GM23338 (cell line): ENCODE measurements around the gene COLEC12. TPM values are rescaled to one million over a fixed set of nuclear protein-coding genes. Genes with fewer than 3 reads are reported as not detected.

Experiments used
- ATAC-seq: fragments of 200-7000 bp; cut with Tn5 transposase; 3 replicates; pipeline ENCODE4 v1.9.1; 2020
- DNase-seq: peaks from one replicate; pipeline ENCODE4 v3.0.0-alpha.2; 2015; ENCODE audit warnings: low spot score
- H2AFZ ChIP-seq: fragments of 200-600 bp; sonication (generic); 2 replicates; pipeline ENCODE4 v1.8.0; 2016; ENCODE audit warnings: antibody characterized with exemption, mild to moderate bottlenecking, moderate library complexity
- H3F3A ChIP-seq: fragments of 200-600 bp; sonication (generic); replicated peaks from 2 replicates; pipeline ENCODE4 v1.8.0; 2017; ENCODE audit warnings: antibody characterized with exemption, mixed run types, low read depth
- H3K27ac ChIP-seq: fragments of 200-600 bp; sonication (generic); 2 replicates; pipeline ENCODE4 v1.6.1; 2016; ENCODE audit warnings: low read depth
- H3K27me3 ChIP-seq: fragments of 200-600 bp; sonication (generic); 2 replicates; pipeline ENCODE4 v1.8.0; 2016; ENCODE audit warnings: mild to moderate bottlenecking, mixed run types, moderate library complexity; ENCODE audit not compliant: insufficient read depth
- H3K36me3 ChIP-seq: fragments of 200-600 bp; sonication (generic); 2 replicates; pipeline ENCODE4 v1.8.0; 2016; ENCODE audit warnings: mild to moderate bottlenecking; ENCODE audit not compliant: insufficient read depth
- H3K4me1 ChIP-seq: fragments of 200-600 bp; sonication (generic); 2 replicates; pipeline ENCODE4 v1.8.0; 2016; ENCODE audit warnings: mild to moderate bottlenecking, moderate library complexity; ENCODE audit not compliant: insufficient read depth
- H3K4me2 ChIP-seq: fragments of 200-600 bp; sonication (generic); 2 replicates; pipeline ENCODE4 v1.7.1; 2017; ENCODE audit warnings: mixed run types
- H3K4me3 ChIP-seq: fragments of 200-600 bp; sonication (generic); 2 replicates; pipeline ENCODE4 v1.6.1; 2016; ENCODE audit warnings: mixed run types
- H3K79me2 ChIP-seq: fragments of 200-600 bp; sonication (generic); replicated peaks from 2 replicates; pipeline ENCODE4 v1.8.0; 2017; ENCODE audit warnings: mild to moderate bottlenecking; ENCODE audit not compliant: insufficient read depth
- H3K9me2 ChIP-seq: fragments of 200-600 bp; sonication (generic); 2 replicates; pipeline ENCODE4 v1.8.0; 2017; ENCODE audit not compliant: insufficient read depth
- H4K20me1 ChIP-seq: fragments of 200-600 bp; sonication (generic); replicated peaks from 2 replicates; pipeline ENCODE4 v1.8.0; 2017; ENCODE audit warnings: mild to moderate bottlenecking; ENCODE audit not compliant: insufficient read depth
- H3K27ac Mint-ChIP-seq: 2 replicates; pipeline ENCODE4 v1.8.0; 2020; ENCODE audit warnings: inconsistent platforms, mild to moderate bottlenecking, moderate library complexity, mixed read lengths
- H3K27me3 Mint-ChIP-seq: 3 replicates; pipeline ENCODE4 v1.8.0; 2022; ENCODE audit warnings: low read depth, mild to moderate bottlenecking, moderate library complexity, mixed read lengths, inconsistent platforms; ENCODE audit not compliant: insufficient read depth, poor library complexity
- H3K36me3 Mint-ChIP-seq: 3 replicates; pipeline ENCODE4 v1.8.0; 2021; ENCODE audit warnings: low read depth, mild to moderate bottlenecking, inconsistent platforms, moderate library complexity, mixed read lengths
- H3K4me1 Mint-ChIP-seq: 3 replicates; pipeline ENCODE4 v1.8.0; 2020; ENCODE audit warnings: mild to moderate bottlenecking, inconsistent platforms, mixed read lengths
- H3K4me3 Mint-ChIP-seq: 3 replicates; pipeline ENCODE4 v1.8.0; 2021; ENCODE audit warnings: moderate library complexity, mild to moderate bottlenecking, inconsistent platforms, mixed read lengths
- H3K9me3 Mint-ChIP-seq: 3 replicates; pipeline ENCODE4 v1.8.0; 2020; ENCODE audit warnings: moderate library complexity, mild to moderate bottlenecking, inconsistent platforms, mixed read lengths
- CREB1 ChIP-seq: fragments of 250-450 bp; sonication (Bioruptor Pico); IDR thresholded peaks from 2 replicates; pipeline ENCODE4 v1.5.0; 2020; ENCODE audit warnings: low read depth, mild to moderate bottlenecking, moderate library complexity
- CTCF ChIP-seq, 2 experiments: fragments of 200-600 bp in 1 of 2; sonication (generic) in 1 of 2; conservative IDR thresholded peaks; 2 replicates each; pipeline versions ENCODE4 v1.5.1 to v1.6.1; 2016 to 2017; ENCODE audit warnings: antibody characterized with exemption in 2 of 2, low read depth in 2 of 2, mild to moderate bottlenecking in 2 of 2, moderate library complexity in 1 of 2
- ETS1 ChIP-seq: IDR thresholded peaks from 2 replicates; pipeline ENCODE4 v1.6.1; 2016; ENCODE audit warnings: antibody characterized with exemption
- EZH2 ChIP-seq: fragments of 200-600 bp; sonication (generic); IDR thresholded peaks from one replicate; pipeline ENCODE4 v1.8.0; 2017; ENCODE audit warnings: antibody characterized with exemption, mild to moderate bottlenecking, low read depth; ENCODE audit not compliant: unreplicated experiment
- EZH2phosphoT487 ChIP-seq: fragments of 200-600 bp; sonication (generic); IDR thresholded peaks from one replicate; pipeline ENCODE4 v1.8.1; 2018; ENCODE audit warnings: antibody characterized with exemption; ENCODE audit not compliant: unreplicated experiment
- JUNB ChIP-seq: IDR thresholded peaks from one replicate; pipeline ENCODE4 v1.6.1; 2016; ENCODE audit warnings: antibody characterized with exemption; ENCODE audit not compliant: unreplicated experiment
- NANOG ChIP-seq: IDR thresholded peaks from 2 replicates; pipeline ENCODE4 v1.6.1; 2016; ENCODE audit warnings: antibody characterized with exemption, borderline replicate concordance
- REST ChIP-seq: IDR thresholded peaks from one replicate; pipeline ENCODE4 v1.6.1; 2018; ENCODE audit warnings: antibody characterized with exemption; ENCODE audit not compliant: unreplicated experiment
- ZNF114 ChIP-seq: fragments of 250-450 bp; sonication (Bioruptor Pico); IDR thresholded peaks from 2 replicates; pipeline ENCODE4 v1.5.0; 2020; ENCODE audit warnings: mild to moderate bottlenecking, moderate library complexity
- polyA plus RNA-seq: library from polyadenylated mRNA; unstranded; fragments of >200 nt; fragmentation: Nextera tagmentation; extraction: Ambion mirVana; gene quantifications from 2 replicates; pipeline ENCODE4 v1.2.1, GENCODE V29; 2016
- total RNA-seq: library from RNA; depleted of rRNA; stranded (reverse); fragments of >200 nt; shearing (Covaris generic); gene quantifications from 2 replicates; pipeline ENCODE4 v1.2.3, GENCODE V29; 2014

The COLEC12 gene
- total and polyA plus RNA-seq, 2 experiments from 2014 or later: 1.1 to 3.2 TPM

DNA sequence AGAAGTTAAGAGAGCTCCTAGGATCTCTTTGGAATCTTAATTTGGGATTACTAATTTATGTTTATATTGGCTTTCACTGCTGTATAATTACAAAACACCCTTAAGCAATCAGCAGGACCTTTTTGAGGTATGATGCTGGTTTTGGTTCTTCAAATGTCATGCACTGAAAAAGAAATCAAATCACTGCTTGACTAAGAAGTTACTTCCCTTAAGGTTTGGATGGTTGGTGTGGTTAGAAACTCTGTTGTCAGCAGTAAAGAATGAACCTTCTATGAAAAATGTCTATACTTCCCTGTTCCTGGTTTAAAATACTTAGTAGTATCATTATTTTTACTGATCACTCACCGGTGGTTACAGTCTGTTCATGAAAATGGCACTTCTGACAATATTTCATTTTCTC, 5.5 kb downstream of the COLEC12 start:
- Histone ChIP-seq H3K4me2 (no peak overlapping the region), H3K36me3 (no peaks in the 10 kb centered on the region), H3K9me2 (no peaks in the 10 kb centered on the region), H3F3A (0 out of 2 replicates have a peak, but pooled peaks cover 5% of the 10 kb centered on the region), H3K79me2 (no peaks in the 10 kb centered on the region), H3K4me3 (no peak overlapping the region), H2AFZ (no peak overlapping the region), H3K27ac (no peak overlapping the region), H3K27me3 (peaks cover 26% of the 10 kb centered on the region), H3K4me1 (peaks cover 13% of the 10 kb centered on the region), H4K20me1 (no peaks in the 10 kb centered on the region; the same call in 1 of the 2 replicates)
- H3K4me1 Mint-ChIP-seq: peaks cover 20% of the 10 kb centered on the region
- no peak overlapping the region for H3K27ac Mint-ChIP-seq
- no peak overlapping the region for H3K4me3 Mint-ChIP-seq
- DNase-seq: no peak
- H3K9me3 Mint-ChIP-seq: no peaks in the 10 kb centered on the region
- H3K36me3 Mint-ChIP-seq: no peaks in the 10 kb centered on the region
- peaks cover 26% of the 10 kb centered on the region for H3K27me3 Mint-ChIP-seq
- TF ChIP-seq CTCF (conservative IDR thresholded peaks at IDR 0.05; ENCODE audit: low read depth in 2 of 2) (no peak), JUNB (no peak), NANOG (no peak), CREB1 (CRISPR knock-in tag) (no peak), ZNF114 (CRISPR knock-in tag) (no peak), ETS1 (no peak), EZH2 (no peak), REST (no peak), EZH2phosphoT487 (no peak)
- ATAC-seq: no peak
